Activated CD4-positive, CD25-positive, alpha-beta regulatory T cell treated with anti-CD3 and anti-CD28 coated beads, Interleukin-2, amount 50 U/mL, for 16 hours (primary cell): ENCODE data around the gene GALNT5.

ENCODE experiments used
- DNase-seq: peaks from one replicate; pipeline ENCODE4 v3.0.0-alpha.2; 2020; ENCODE audit warnings: low read depth, low spot score

The GALNT5 gene

GRCh38 chr2:157292853-157293252, 35.3 kb downstream of the GALNT5 start:
- no peak for DNase-seq

- no peak for DNase-seq
Measured at GRCh38 chr2:157296490-157296889, 39.0 kb downstream of the GALNT5 start.

GRCh38 chr2:157296958-157297357, 39.5 kb downstream of the GALNT5 start:
- no peak for DNase-seq

- DNase-seq: no peak
Measured at GRCh38 chr2:157301307-157301706, 43.8 kb downstream of the GALNT5 start.

GRCh38 chr2:157302492-157303099, 45.1 kb downstream of the GALNT5 start:
- no peak for DNase-seq

- no peak for DNase-seq
Measured at GRCh38 chr2:157303612-157304011, 46.1 kb downstream of the GALNT5 start.

GRCh38 chr2:157304811-157305722, 47.6 kb downstream of the GALNT5 start:
- DNase-seq: no peak

- DNase-seq: no peak
Measured at GRCh38 chr2:157305723-157306110, 48.2 kb downstream of the GALNT5 start.

GRCh38 chr2:157307021-157307420, 49.5 kb downstream of the GALNT5 start:
- no peak for DNase-seq

GRCh38 chr2:157309878-157310277, 52.4 kb downstream of the GALNT5 start:
- no peak for DNase-seq

GRCh38 chr2:157311706-157312105, 54.2 kb downstream of the GALNT5 start:
- no peak for DNase-seq

GRCh38 chr2:157312866-157313486, 55.5 kb downstream of the GALNT5 start:
- no peak for DNase-seq

GRCh38 chr2:157315901-157316300, 58.4 kb downstream of the GALNT5 start:
- DNase-seq: no peak

- no peak for DNase-seq
Measured at GRCh38 chr2:157318884-157319283, 61.4 kb downstream of the GALNT5 start.

- no peak for DNase-seq
Measured at GRCh38 chr2:157319795-157320194, 62.3 kb downstream of the GALNT5 start.

- no peak for DNase-seq
Measured at GRCh38 chr2:157320409-157320808, 62.9 kb downstream of the GALNT5 start.

GRCh38 chr2:157321466-157321865, 64.0 kb downstream of the GALNT5 start:
- DNase-seq: no peak

- no peak for DNase-seq
Measured at GRCh38 chr2:157322432-157322831, 64.9 kb downstream of the GALNT5 start.

- DNase-seq: no peak
Measured at GRCh38 chr2:157324331-157324843, 66.9 kb downstream of the GALNT5 start.

GRCh38 chr2:157325786-157326185, 68.3 kb downstream of the GALNT5 start, which contains the start of gene ERMN:
Gene ERMN (minus strand): TSS chr2:157325824. CDS start chr2:157325642, 182 bp downstream.
- no peak for DNase-seq

- no peak for DNase-seq
Measured at GRCh38 chr2:157326698-157327097, 69.2 kb downstream of the GALNT5 start.

- DNase-seq: no peak
Measured at GRCh38 chr2:157327200-157327599, 69.7 kb downstream of the GALNT5 start.
